Peyer's patch (tissue), 4 donors: ENCODE measurements around the gene NCR2.

ENCODE experiments used
- POLR2A ChIP-seq, 2 donors: fragments of 450-650 bp; IDR thresholded peaks; one replicate each; pipeline ENCODE4 v1.5.1; 2017; ENCODE audit warnings: antibody characterized with exemption in 2 of 2, mild to moderate bottlenecking in 2 of 2, moderate library complexity in 2 of 2
- TF ChIP-seq, protein P1 (sequence below), 6 experiments: fragments of 450-650 bp in 4 of 6; fragments of 200-600 bp in 2 of 6; sonication (generic) in 1 of 6; IDR thresholded peaks; one replicate each; pipeline ENCODE4 v1.5.1; 2017 to 2019; ENCODE audit warnings: antibody characterized with exemption in 6 of 6, mild to moderate bottlenecking in 3 of 6, moderate library complexity in 1 of 6

DNA sequence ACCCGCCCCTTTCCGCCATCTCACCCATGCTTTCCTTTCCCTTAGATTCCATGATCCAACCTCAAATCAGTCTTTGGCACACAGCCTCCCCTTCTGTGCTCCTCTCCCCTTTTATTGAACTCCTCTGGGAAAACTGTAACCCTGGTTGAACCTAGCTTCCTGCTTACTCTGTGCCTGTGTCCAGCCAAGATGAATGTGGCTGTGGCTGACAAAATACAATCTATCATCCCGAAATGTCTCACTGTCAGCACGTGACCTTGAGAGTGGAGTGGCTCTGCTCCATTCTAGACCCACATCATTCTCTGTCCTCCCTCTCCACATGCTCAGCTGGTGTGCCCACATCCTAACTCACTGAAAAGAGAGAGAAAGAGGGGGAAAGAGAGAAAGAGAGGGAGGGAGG is 11.0 kb downstream of the NCR2 start:
- TF ChIP-seq, protein P1, sequence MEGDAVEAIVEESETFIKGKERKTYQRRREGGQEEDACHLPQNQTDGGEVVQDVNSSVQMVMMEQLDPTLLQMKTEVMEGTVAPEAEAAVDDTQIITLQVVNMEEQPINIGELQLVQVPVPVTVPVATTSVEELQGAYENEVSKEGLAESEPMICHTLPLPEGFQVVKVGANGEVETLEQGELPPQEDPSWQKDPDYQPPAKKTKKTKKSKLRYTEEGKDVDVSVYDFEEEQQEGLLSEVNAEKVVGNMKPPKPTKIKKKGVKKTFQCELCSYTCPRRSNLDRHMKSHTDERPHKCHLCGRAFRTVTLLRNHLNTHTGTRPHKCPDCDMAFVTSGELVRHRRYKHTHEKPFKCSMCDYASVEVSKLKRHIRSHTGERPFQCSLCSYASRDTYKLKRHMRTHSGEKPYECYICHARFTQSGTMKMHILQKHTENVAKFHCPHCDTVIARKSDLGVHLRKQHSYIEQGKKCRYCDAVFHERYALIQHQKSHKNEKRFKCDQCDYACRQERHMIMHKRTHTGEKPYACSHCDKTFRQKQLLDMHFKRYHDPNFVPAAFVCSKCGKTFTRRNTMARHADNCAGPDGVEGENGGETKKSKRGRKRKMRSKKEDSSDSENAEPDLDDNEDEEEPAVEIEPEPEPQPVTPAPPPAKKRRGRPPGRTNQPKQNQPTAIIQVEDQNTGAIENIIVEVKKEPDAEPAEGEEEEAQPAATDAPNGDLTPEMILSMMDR (IDR thresholded peaks at IDR 0.05): no peak
- TF ChIP-seq POLR2A (IDR thresholded peaks at IDR 0.05): no peak
